HepG2 (cell line): ENCODE measurements around the gene CHSY3.

ENCODE experiments used
- GFI1 ChIP-seq: sonication (generic); formaldehyde crosslinking; IDR thresholded peaks from 2 replicates; pipeline ENCODE4 v1.5.0; 2020; ENCODE audit warnings: missing genetic modification reagents, mild to moderate bottlenecking, borderline replicate concordance
- HOXA7 ChIP-seq: sonication (generic); formaldehyde crosslinking; IDR thresholded peaks from 2 replicates; pipeline ENCODE4 v1.8.1; 2022; ENCODE audit warnings: mild to moderate bottlenecking, missing genetic modification reagents, moderate library complexity
- MAZ ChIP-seq, 2 experiments: sonication (generic) in 1 of 2; formaldehyde crosslinking in 1 of 2; IDR thresholded peaks; 2 replicates each; pipeline versions ENCODE4 v1.5.0 to v1.6.1; 2012 to 2020; ENCODE audit warnings: low read depth in 2 of 2, mild to moderate bottlenecking in 2 of 2, borderline replicate concordance in 1 of 2, improper control_type of control experiment in 1 of 2, low read length in 1 of 2, missing genetic modification reagents in 1 of 2, moderate library complexity in 1 of 2
- NFRKB ChIP-seq: fragments of 450-650 bp; IDR thresholded peaks from 2 replicates; pipeline ENCODE4 v1.6.1; 2017
- NKX3-1 ChIP-seq: sonication (generic); formaldehyde crosslinking; IDR thresholded peaks from 2 replicates; pipeline ENCODE4 v1.5.0; 2020; ENCODE audit warnings: missing genetic modification reagents
- POLR2A ChIP-seq, 2 experiments: IDR thresholded peaks; 2 replicates each; pipeline ENCODE4 v1.6.1; 2011; ENCODE audit warnings: low read depth in 2 of 2, low read length in 2 of 2, mild to moderate bottlenecking in 1 of 2, moderate library complexity in 1 of 2; ENCODE audit not compliant: insufficient read depth in 1 of 2
- SAP130 ChIP-seq: IDR thresholded peaks from 2 replicates; pipeline ENCODE4 v1.6.1; 2016; ENCODE audit warnings: low read depth
- ZMAT3 ChIP-seq: sonication (generic); formaldehyde crosslinking; conservative IDR thresholded peaks from 2 replicates; pipeline ENCODE4 v1.7.0; 2021; ENCODE audit warnings: missing genetic modification reagents
- ZNF761 ChIP-seq: sonication (generic); formaldehyde crosslinking; conservative IDR thresholded peaks from 2 replicates; pipeline ENCODE4 v1.4.0; 2020; ENCODE audit warnings: mild to moderate bottlenecking, missing genetic modification reagents
- TF ChIP-seq, protein P1 (sequence below): sonication (generic); formaldehyde crosslinking; IDR thresholded peaks from 2 replicates; pipeline ENCODE4 v1.5.0; 2020; ENCODE audit warnings: mild to moderate bottlenecking, missing genetic modification reagents, moderate library complexity
- TF ChIP-seq, protein P2 (sequence below): sonication (generic); formaldehyde crosslinking; IDR thresholded peaks from 2 replicates; pipeline ENCODE4 v1.4.0; 2020; ENCODE audit warnings: mild to moderate bottlenecking, missing genetic modification reagents

DNA sequence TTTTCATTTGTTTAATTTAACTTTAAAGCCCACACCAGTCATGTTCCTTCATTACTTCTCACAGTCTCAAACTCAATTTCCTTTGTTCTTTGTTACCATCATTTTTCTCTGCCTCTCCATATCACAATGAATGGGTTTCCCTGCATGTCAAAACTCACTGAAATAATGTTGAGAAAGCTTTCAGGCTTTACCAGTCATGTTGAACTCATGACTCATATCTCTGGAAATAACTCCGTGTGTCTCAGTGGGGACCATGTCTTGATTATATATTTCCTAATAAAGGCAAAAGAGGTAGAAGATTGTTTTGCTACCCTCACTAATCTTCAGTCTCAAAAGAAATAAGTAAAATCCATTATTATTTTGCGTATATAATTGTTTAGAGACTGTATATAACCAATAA, 231.2 kb downstream of the CHSY3 start:
- TF ChIP-seq SAP130: no peak
- TF ChIP-seq HOXA7 (CRISPR knock-in tag): no peak
- TF ChIP-seq, protein P1, sequence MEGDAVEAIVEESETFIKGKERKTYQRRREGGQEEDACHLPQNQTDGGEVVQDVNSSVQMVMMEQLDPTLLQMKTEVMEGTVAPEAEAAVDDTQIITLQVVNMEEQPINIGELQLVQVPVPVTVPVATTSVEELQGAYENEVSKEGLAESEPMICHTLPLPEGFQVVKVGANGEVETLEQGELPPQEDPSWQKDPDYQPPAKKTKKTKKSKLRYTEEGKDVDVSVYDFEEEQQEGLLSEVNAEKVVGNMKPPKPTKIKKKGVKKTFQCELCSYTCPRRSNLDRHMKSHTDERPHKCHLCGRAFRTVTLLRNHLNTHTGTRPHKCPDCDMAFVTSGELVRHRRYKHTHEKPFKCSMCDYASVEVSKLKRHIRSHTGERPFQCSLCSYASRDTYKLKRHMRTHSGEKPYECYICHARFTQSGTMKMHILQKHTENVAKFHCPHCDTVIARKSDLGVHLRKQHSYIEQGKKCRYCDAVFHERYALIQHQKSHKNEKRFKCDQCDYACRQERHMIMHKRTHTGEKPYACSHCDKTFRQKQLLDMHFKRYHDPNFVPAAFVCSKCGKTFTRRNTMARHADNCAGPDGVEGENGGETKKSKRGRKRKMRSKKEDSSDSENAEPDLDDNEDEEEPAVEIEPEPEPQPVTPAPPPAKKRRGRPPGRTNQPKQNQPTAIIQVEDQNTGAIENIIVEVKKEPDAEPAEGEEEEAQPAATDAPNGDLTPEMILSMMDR (CRISPR knock-in tag): no peak
- no peak for TF ChIP-seq POLR2A (IDR thresholded peaks at IDR 0.05; ENCODE audit: insufficient read depth in 1 of 2, low read depth in 2 of 2, low read length in 2 of 2)
- TF ChIP-seq GFI1 (CRISPR knock-in tag): no peak
- TF ChIP-seq ZMAT3 (CRISPR knock-in tag): no peak
- no peak for TF ChIP-seq NFRKB
- no peak for TF ChIP-seq ZNF761 (CRISPR knock-in tag)
- TF ChIP-seq, protein P2, sequence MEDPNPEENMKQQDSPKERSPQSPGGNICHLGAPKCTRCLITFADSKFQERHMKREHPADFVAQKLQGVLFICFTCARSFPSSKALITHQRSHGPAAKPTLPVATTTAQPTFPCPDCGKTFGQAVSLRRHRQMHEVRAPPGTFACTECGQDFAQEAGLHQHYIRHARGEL (CRISPR knock-in tag): no peak
- TF ChIP-seq NKX3-1 (CRISPR knock-in tag): no peak
- no peak for TF ChIP-seq MAZ (IDR thresholded peaks at IDR 0.05; ENCODE audit: borderline replicate concordance, low read depth, low read length)
- no peak for TF ChIP-seq MAZ (CRISPR knock-in tag; IDR thresholded peaks at IDR 0.05; ENCODE audit: low read depth)
